Breast epithelium (tissue), 3 donors: ENCODE measurements around the gene EFCAB14.

ENCODE experiments used
- CTCF ChIP-seq, 3 donors: fragments of 450-650 bp; IDR thresholded peaks; one replicate each; pipeline ENCODE4 v1.5.1; 2016 to 2017; ENCODE audit warnings: antibody characterized with exemption in 3 of 3, mild to moderate bottlenecking in 3 of 3, moderate library complexity in 3 of 3
- POLR2A ChIP-seq: fragments of 450-650 bp; IDR thresholded peaks from one replicate; pipeline ENCODE4 v1.6.1; 2016; ENCODE audit warnings: antibody characterized with exemption, mild to moderate bottlenecking, moderate library complexity
- POLR2AphosphoS5 ChIP-seq, 3 donors: sonication (generic); formaldehyde crosslinking; IDR thresholded peaks; one replicate each; pipeline ENCODE4 v1.6.1; 2017; ENCODE audit warnings: antibody characterized with exemption in 3 of 3

- TF ChIP-seq CTCF (IDR thresholded peaks at IDR 0.05) (no peak), POLR2A (no peak), POLR2AphosphoS5 (IDR thresholded peaks at IDR 0.05) (no peak)
These were observed 80.0 kb downstream of the EFCAB14 start for GRCh38 chr1:46638921-46639320.
